Colonic mucosa (tissue), 4 donors: ENCODE results near the gene SSB. TPM values are rescaled to one million over a fixed set of nuclear protein-coding genes. Genes with fewer than 3 reads are reported as not detected.
"Not testable (repeated sequence)": the region's sequence is repeated elsewhere in the genome, so short reads cannot be mapped to it uniquely, and the experiment has no call there.

Experiments
- DNase-seq: peaks from one replicate; pipeline ENCODE4 v3.0.0-alpha.2; 2020
- H3K27ac ChIP-seq: fragments of 200-600 bp; one replicate; pipeline ENCODE4 v1.8.0; 2021
- H3K27me3 ChIP-seq: fragments of 200-600 bp; one replicate; pipeline ENCODE4 v1.8.0; 2021
- H3K36me3 ChIP-seq: fragments of 200-600 bp; one replicate; pipeline ENCODE4 v1.8.0; 2021
- H3K4me1 ChIP-seq: fragments of 200-600 bp; one replicate; pipeline ENCODE4 v1.8.0; 2021; ENCODE audit warnings: mild to moderate bottlenecking
- H3K4me3 ChIP-seq: fragments of 200-600 bp; one replicate; pipeline ENCODE4 v1.8.0; 2021
- H3K9ac ChIP-seq, 2 donors: one replicate each; pipeline ENCODE4 v1.7.0; 2013; ENCODE audit warnings: control low read depth in 2 of 2, low read depth in 2 of 2, low read length in 2 of 2
- H3K9me3 ChIP-seq: fragments of 200-600 bp; one replicate; pipeline ENCODE4 v1.8.0; 2021
- intact Hi-C: fragments of 100-400 bp; cut with DNase I; formaldehyde crosslinking; loops from one replicate; pipeline ENCODE4 v1.14.1; 2022
- total RNA-seq, 2 donors: library from RNA; stranded (reverse); fragmentation: NEBNext Ultra II Directional in 1 of 2; extraction: Animal tissue kit (Norgen Biotek cat#: 25700) in 1 of 2; gene quantifications; one replicate each; pipeline ENCODE4 v1.2.1, GENCODE V29; 2021
- TF ChIP-seq, protein P1 (sequence below): fragments of 200-600 bp; IDR thresholded peaks from one replicate; pipeline ENCODE4 v1.8.0; 2022; ENCODE audit warnings: antibody characterized with exemption, mild to moderate bottlenecking
- donor health status: healthy.
- donor health status: DM: no; HTN: no; CAD: no.
- donor health status: DM: no; HTN: no; CAD: no.

The SSB gene
- total RNA-seq, 2 donors from 2014 or later: 49.5 to 83.4 TPM

- TF ChIP-seq, protein P1, sequence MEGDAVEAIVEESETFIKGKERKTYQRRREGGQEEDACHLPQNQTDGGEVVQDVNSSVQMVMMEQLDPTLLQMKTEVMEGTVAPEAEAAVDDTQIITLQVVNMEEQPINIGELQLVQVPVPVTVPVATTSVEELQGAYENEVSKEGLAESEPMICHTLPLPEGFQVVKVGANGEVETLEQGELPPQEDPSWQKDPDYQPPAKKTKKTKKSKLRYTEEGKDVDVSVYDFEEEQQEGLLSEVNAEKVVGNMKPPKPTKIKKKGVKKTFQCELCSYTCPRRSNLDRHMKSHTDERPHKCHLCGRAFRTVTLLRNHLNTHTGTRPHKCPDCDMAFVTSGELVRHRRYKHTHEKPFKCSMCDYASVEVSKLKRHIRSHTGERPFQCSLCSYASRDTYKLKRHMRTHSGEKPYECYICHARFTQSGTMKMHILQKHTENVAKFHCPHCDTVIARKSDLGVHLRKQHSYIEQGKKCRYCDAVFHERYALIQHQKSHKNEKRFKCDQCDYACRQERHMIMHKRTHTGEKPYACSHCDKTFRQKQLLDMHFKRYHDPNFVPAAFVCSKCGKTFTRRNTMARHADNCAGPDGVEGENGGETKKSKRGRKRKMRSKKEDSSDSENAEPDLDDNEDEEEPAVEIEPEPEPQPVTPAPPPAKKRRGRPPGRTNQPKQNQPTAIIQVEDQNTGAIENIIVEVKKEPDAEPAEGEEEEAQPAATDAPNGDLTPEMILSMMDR: no peak
- no peaks in the 10 kb centered on the region for H3K36me3 ChIP-seq
- H3K9me3 ChIP-seq: no peaks in the 10 kb centered on the region
- no peaks in the 10 kb centered on the region for H3K27me3 ChIP-seq
- intact Hi-C loops: no loop called here
- no peak overlapping the region for H3K27ac ChIP-seq
- H3K4me1 ChIP-seq: no peaks in the 10 kb centered on the region
- H3K9ac ChIP-seq: no peak overlapping the region
- no peak for DNase-seq
- H3K4me3 ChIP-seq: no peak overlapping the region
These were observed 40.2 kb downstream of the SSB start for GRCh38 chr2:169838743-169839489.

DNA sequence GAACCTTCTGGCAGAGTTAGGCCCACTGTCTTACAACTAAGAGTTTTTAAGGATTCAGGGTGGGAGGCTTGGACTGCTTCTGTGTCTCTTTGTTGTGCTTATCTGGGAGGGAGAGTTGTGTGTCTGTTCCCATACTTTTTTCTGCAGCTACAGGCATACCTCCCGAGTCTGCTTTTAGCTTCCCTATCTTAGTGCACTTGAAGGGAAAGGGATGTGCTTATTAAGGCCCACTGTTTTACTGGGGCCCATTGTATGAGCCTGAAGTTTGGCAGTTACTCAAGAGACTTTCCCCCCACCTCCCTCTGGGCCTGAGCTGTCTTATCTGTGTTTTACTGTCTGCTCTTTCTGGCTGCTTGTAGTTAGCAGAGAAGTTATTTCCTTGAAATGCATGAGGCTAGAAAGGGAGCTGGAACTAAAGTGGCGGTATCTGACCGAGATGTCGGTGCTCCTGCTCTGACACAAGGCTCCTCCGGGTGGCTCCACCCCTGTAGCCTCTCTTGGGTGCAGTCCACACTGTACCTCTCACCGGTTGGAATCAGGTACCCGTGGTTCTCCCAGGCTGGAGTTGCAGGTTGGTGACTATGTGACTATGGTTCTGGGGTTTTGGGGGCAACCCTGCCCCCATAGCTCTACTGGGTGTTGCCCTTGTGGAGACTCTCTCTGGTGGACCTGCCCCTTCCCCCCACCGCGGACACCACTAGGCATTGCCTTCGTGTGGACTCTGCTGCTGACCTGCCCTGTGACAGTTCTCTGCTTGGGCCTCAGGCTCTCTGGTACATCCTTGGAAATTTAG, 41.5 kb downstream of the SSB start:
- no peaks in the 10 kb centered on the region for H3K9me3 ChIP-seq
- no peak overlapping the region for H3K4me3 ChIP-seq
- TF ChIP-seq, protein P1: no peak
- intact Hi-C loops: no loop called here
- H3K4me1 ChIP-seq: no peaks in the 10 kb centered on the region
- no peaks in the 10 kb centered on the region for H3K27me3 ChIP-seq
- H3K36me3 ChIP-seq: no peaks in the 10 kb centered on the region
- peak overlapping the region in 1 of 2 donors; percentile 35 for H3K9ac ChIP-seq
- H3K27ac ChIP-seq: no peak overlapping the region
- DNase-seq: no peak

DNA sequence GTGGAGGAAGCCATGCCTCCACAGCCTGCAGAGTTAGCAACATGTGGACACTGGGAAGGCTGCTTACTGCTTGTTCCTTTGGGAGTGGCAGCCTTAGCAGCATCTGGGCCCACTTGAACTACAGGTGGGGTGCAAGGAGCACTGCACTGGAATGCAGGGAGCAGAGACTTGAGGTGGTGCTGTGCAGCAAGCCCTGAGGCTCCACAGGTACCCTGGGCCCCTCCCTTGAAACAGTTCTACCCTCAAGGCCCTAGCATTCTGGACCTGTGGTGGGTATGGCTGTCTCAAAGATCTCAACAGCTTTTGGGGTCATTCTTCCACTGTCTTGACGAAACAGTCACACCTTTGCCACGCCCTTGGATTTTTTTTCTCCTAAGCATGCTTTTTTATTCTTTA, 42.1 kb downstream of the SSB start:
- Histone ChIP-seq H3K4me3 (no peak overlapping the region), H3K27me3 (no peaks in the 10 kb centered on the region), H3K36me3 (no peaks in the 10 kb centered on the region), H3K9me3 (no peaks in the 10 kb centered on the region), H3K4me1 (no peaks in the 10 kb centered on the region), H3K9ac (no peak overlapping the region), H3K27ac (no peak overlapping the region)
- TF ChIP-seq, protein P1: no peak
- intact Hi-C loops: no loop called here
- DNase-seq: no peak

GRCh38 chr2:169841625-169842024, 43.0 kb downstream of the SSB start:
- H3K9me3 ChIP-seq, H3K36me3 ChIP-seq, H3K4me1 ChIP-seq, H3K4me3 ChIP-seq, DNase-seq, H3K9ac ChIP-seq, intact Hi-C loops, H3K27me3 ChIP-seq, H3K27ac ChIP-seq: not testable (repeated sequence)

- Histone ChIP-seq H3K36me3 (no peaks in the 10 kb centered on the region), H3K4me3 (no peak overlapping the region), H3K27me3 (no peaks in the 10 kb centered on the region), H3K4me1 (no peaks in the 10 kb centered on the region), H3K9ac (no peak overlapping the region), H3K27ac (no peak overlapping the region), H3K9me3 (no peaks in the 10 kb centered on the region)
- no peak for DNase-seq
- intact Hi-C loops: no loop called here
- TF ChIP-seq, protein P1: no peak
These were observed 46.3 kb downstream of the SSB start for GRCh38 chr2:169845016-169845415.

GRCh38 chr2:169848959-169849693, 50.5 kb downstream of the SSB start:
- intact Hi-C loops: not testable (repeated sequence)

More at GRCh38 chr2:169848959-169849693, 50.5 kb downstream of the SSB start:
- not testable (repeated sequence) for H3K9me3 ChIP-seq, H3K36me3 ChIP-seq, H3K4me3 ChIP-seq, H3K27ac ChIP-seq, H3K4me1 ChIP-seq, H3K27me3 ChIP-seq, H3K9ac ChIP-seq, DNase-seq
